ENCODE measurements around the gene CCDC85C.
A peak's percentile ranks its signal among the peaks of the same experiment; 100 is the strongest.

CCDC85C gene

GRCh38 chr14:99628887-99629618, 25.0 kb upstream of the CCDC85C start:
- peak; percentile 98 for TF ChIP-seq CTCF (IDR thresholded peaks at IDR 0.05; ENCODE audit: insufficient read depth, low read depth, low read length, missing control alignments)
- H3K4me3 ChIP-seq (ENCODE audit: low read depth, low read length) = no peak overlapping the region
- DNase-seq (ENCODE audit: low read depth) = peak; percentile 75

GRCh38 chr14:99627510-99628381, 23.7 kb upstream of the CCDC85C start:
- TF ChIP-seq CTCF (IDR thresholded peaks at IDR 0.05; ENCODE audit: insufficient read depth, low read depth, low read length, missing control alignments) = no peak
- no peak for DNase-seq (ENCODE audit: low read depth)
- no peak overlapping the region for H3K4me3 ChIP-seq (ENCODE audit: low read depth, low read length)

GRCh38 chr14:99627100-99627499, 23.1 kb upstream of the CCDC85C start:
- no peak for TF ChIP-seq CTCF (IDR thresholded peaks at IDR 0.05; ENCODE audit: insufficient read depth, low read depth, low read length, missing control alignments)
- no peak overlapping the region for H3K4me3 ChIP-seq (ENCODE audit: low read depth, low read length)
- DNase-seq (ENCODE audit: low read depth) = no peak

GRCh38 chr14:99626041-99626648, 22.1 kb upstream of the CCDC85C start:
- no peak for TF ChIP-seq CTCF (IDR thresholded peaks at IDR 0.05; ENCODE audit: insufficient read depth, low read depth, low read length, missing control alignments)
- H3K4me3 ChIP-seq (ENCODE audit: low read depth, low read length) = no peak overlapping the region
- peak; percentile 24 for DNase-seq (ENCODE audit: low read depth)

GRCh38 chr14:99625476-99625875, 21.5 kb upstream of the CCDC85C start:
- TF ChIP-seq CTCF (IDR thresholded peaks at IDR 0.05; ENCODE audit: insufficient read depth, low read depth, low read length, missing control alignments) = no peak
- no peak for DNase-seq (ENCODE audit: low read depth)
- no peak overlapping the region for H3K4me3 ChIP-seq (ENCODE audit: low read depth, low read length)

- no peak for TF ChIP-seq CTCF (IDR thresholded peaks at IDR 0.05; ENCODE audit: insufficient read depth, low read depth, low read length, missing control alignments)
- H3K4me3 ChIP-seq (ENCODE audit: low read depth, low read length) = no peak overlapping the region
- DNase-seq (ENCODE audit: low read depth) = peak; percentile 23
Observed at GRCh38 chr14:99624971-99625370, 21.0 kb upstream of the CCDC85C start.

Data from GM12865 (cell line).